SK-N-SH (cell line): ENCODE results near the gene SYNJ2. TPM values are rescaled to one million over a fixed set of nuclear protein-coding genes. Genes with fewer than 3 reads are reported as not detected.

ENCODE experiments used
- CTCF ChIA-PET: fragments of 300-600, 350-600 bp; formaldehyde crosslinking; extraction: SDS; loops from one replicate; lab custom pipeline; 2021; lab: Yijun Ruan, JAX
- POLR2A ChIA-PET: fragments of 350-600 bp; sonication (Branson Sonifier 250); formaldehyde crosslinking; extraction: SDS; loops from one replicate; lab custom pipeline; 2020; ENCODE audit warnings: antibody characterized with exemption, inconsistent platforms; lab: Yijun Ruan, JAX
- DNase-seq: peaks from one replicate; pipeline ENCODE4 v3.0.0; 2012
- H2AFZ ChIP-seq: fragments of 200-600 bp; sonication (generic); 2 replicates; pipeline ENCODE4 v1.8.1; 2016; ENCODE audit warnings: antibody characterized with exemption, mild to moderate bottlenecking, low read depth
- H3F3A ChIP-seq: fragments of 200-600 bp; sonication (generic); replicated peaks from 2 replicates; pipeline ENCODE3; 2016; ENCODE audit warnings: antibody characterized with exemption, mild to moderate bottlenecking; ENCODE audit not compliant: insufficient read depth
- H3K27ac ChIP-seq, 2 experiments: fragments of 200-500 bp in 1 of 2; fragments of 200-600 bp in 1 of 2; sonication (Bioruptor generic) in 1 of 2; sonication (generic), shearing (Covaris generic) in 1 of 2; 2 replicates each; pipeline versions ENCODE4 v1.5.1 to v1.6.1; 2014 to 2016; ENCODE audit warnings: low read depth in 2 of 2, inconsistent platforms in 1 of 2, low read length in 1 of 2, mild to moderate bottlenecking in 1 of 2, mixed read lengths in 1 of 2
- H3K27me3 ChIP-seq: fragments of 200-600 bp; sonication (generic), shearing (Covaris generic); 2 replicates; pipeline ENCODE4 v1.6.1; 2016; ENCODE audit warnings: mixed run types; ENCODE audit not compliant: insufficient read depth
- H3K36me3 ChIP-seq, 2 experiments: fragments of 200-500 bp in 1 of 2; fragments of 200-600 bp in 1 of 2; sonication (Bioruptor generic) in 1 of 2; sonication (generic) in 1 of 2; replicated peaks in 1 of 2; 2 replicates each; pipeline versions ENCODE3 to v1.5.1; 2014 to 2016; ENCODE audit warnings: low read length in 1 of 2, mild to moderate bottlenecking in 1 of 2; ENCODE audit not compliant: insufficient read depth in 2 of 2, control insufficient read depth in 1 of 2
- H3K4me1 ChIP-seq, 2 experiments: fragments of 200-500 bp in 1 of 2; fragments of 200-600 bp in 1 of 2; sonication (Bioruptor generic) in 1 of 2; sonication (generic), shearing (Covaris generic) in 1 of 2; 2 replicates each; pipeline versions ENCODE4 v1.5.1 to v1.6.1; 2014 to 2016; ENCODE audit warnings: low read depth in 1 of 2, low read length in 1 of 2, mixed run types in 1 of 2; ENCODE audit not compliant: insufficient read depth in 2 of 2, control insufficient read depth in 1 of 2
- H3K4me2 ChIP-seq: fragments of 200-600 bp; sonication (generic), shearing (Covaris generic); 2 replicates; pipeline ENCODE4 v1.6.1; 2017; ENCODE audit warnings: mixed run types
- H3K4me3 ChIP-seq, 2 experiments: fragments of 200-500 bp in 1 of 2; fragments of 200-600 bp in 1 of 2; sonication (Bioruptor generic) in 1 of 2; sonication (generic), shearing (Covaris generic) in 1 of 2; 2 replicates each; pipeline versions ENCODE4 v1.5.1 to v1.8.1; 2014 to 2016; ENCODE audit warnings: low read depth in 2 of 2, inconsistent platforms in 1 of 2, low read length in 1 of 2, mild to moderate bottlenecking in 1 of 2, mixed read lengths in 1 of 2, moderate library complexity in 1 of 2
- H3K79me2 ChIP-seq: fragments of 200-600 bp; sonication (generic); 2 replicates; pipeline ENCODE4 v1.8.1; 2017; ENCODE audit warnings: mild to moderate bottlenecking; ENCODE audit not compliant: insufficient read depth
- H3K9ac ChIP-seq: fragments of 200-600 bp; sonication (generic); 2 replicates; pipeline ENCODE4 v1.6.1; 2017; ENCODE audit warnings: mixed run types
- H3K9me2 ChIP-seq: fragments of 200-600 bp; sonication (generic); 2 replicates; pipeline ENCODE4 v1.6.1; 2017; ENCODE audit warnings: mixed run types
- H3K9me3 ChIP-seq: fragments of 200-600 bp; sonication (generic); 2 replicates; pipeline ENCODE4 v1.6.1; 2017; ENCODE audit warnings: mixed run types, mild to moderate bottlenecking, moderate library complexity
- H4K20me1 ChIP-seq: fragments of 200-600 bp; sonication (generic); 2 replicates; pipeline ENCODE4 v1.6.1; 2017; ENCODE audit warnings: mild to moderate bottlenecking, mixed run types; ENCODE audit not compliant: insufficient read depth
- CHD2 ChIP-seq: fragments of 150-350 bp; IDR thresholded peaks from 2 replicates; pipeline ENCODE4 v1.6.1; 2018; ENCODE audit warnings: low read length; ENCODE audit not compliant: partially characterized antibody
- ELF1 ChIP-seq: IDR thresholded peaks from 2 replicates; pipeline ENCODE4 v1.4.0; 2012
- EP300 ChIP-seq, 2 experiments: IDR thresholded peaks; 2 replicates each; pipeline versions ENCODE4 v1.4.0 to v1.6.1; 2012; ENCODE audit warnings: borderline replicate concordance in 1 of 2, low read depth in 1 of 2, low read length in 1 of 2
- FOSL2 ChIP-seq: IDR thresholded peaks from 2 replicates; pipeline ENCODE4 v1.4.0; 2012; ENCODE audit warnings: low read depth, mild to moderate bottlenecking, moderate library complexity, borderline replicate concordance
- FOXJ3 ChIP-seq: sonication (generic); formaldehyde crosslinking; IDR thresholded peaks from 2 replicates; pipeline ENCODE4 v1.5.1; 2020; ENCODE audit warnings: mild to moderate bottlenecking, missing genetic modification reagents
- GABPA ChIP-seq: IDR thresholded peaks from 2 replicates; pipeline ENCODE4 v1.4.0; 2012; ENCODE audit warnings: low read depth, mild to moderate bottlenecking
- GATA2 ChIP-seq: sonication (generic); formaldehyde crosslinking; IDR thresholded peaks from 2 replicates; pipeline ENCODE4 v1.5.0; 2020; ENCODE audit warnings: mild to moderate bottlenecking, missing genetic modification reagents
- JUND ChIP-seq: IDR thresholded peaks from 2 replicates; pipeline ENCODE4 v1.4.0; 2012
- MAX ChIP-seq: IDR thresholded peaks from 2 replicates; pipeline ENCODE4 v1.4.0; 2012; ENCODE audit warnings: low read depth
- NFIC ChIP-seq: IDR thresholded peaks from 2 replicates; pipeline ENCODE4 v1.4.0; 2012; ENCODE audit warnings: borderline replicate concordance
- NRF1 ChIP-seq: IDR thresholded peaks from 2 replicates; pipeline ENCODE4 v1.6.1; 2012; ENCODE audit warnings: low read depth, mild to moderate bottlenecking, low read length
- POLR2AphosphoS5 ChIP-seq: IDR thresholded peaks from 2 replicates; pipeline ENCODE4 v1.6.1; 2012; ENCODE audit warnings: low read depth, low read length
- REST ChIP-seq: IDR thresholded peaks from 2 replicates; pipeline ENCODE4 v1.6.1; 2012; ENCODE audit warnings: mild to moderate bottlenecking, low read depth, low read length, moderate library complexity
- RFX5 ChIP-seq: IDR thresholded peaks from 2 replicates; pipeline ENCODE4 v1.6.1; 2012; ENCODE audit warnings: mild to moderate bottlenecking, improper control_type of control experiment, low read length
- SIN3A ChIP-seq: IDR thresholded peaks from 2 replicates; pipeline ENCODE4 v1.6.1; 2012; ENCODE audit warnings: low read depth, mild to moderate bottlenecking, low read length, moderate library complexity, borderline replicate concordance
- TAF1 ChIP-seq: IDR thresholded peaks from 2 replicates; pipeline ENCODE4 v1.6.1; 2012; ENCODE audit warnings: low read depth, mild to moderate bottlenecking, low read length, moderate library complexity, borderline replicate concordance
- USF1 ChIP-seq: IDR thresholded peaks from 2 replicates; pipeline ENCODE4 v1.4.0; 2012; ENCODE audit warnings: low read depth, borderline replicate concordance
- YY1 ChIP-seq: IDR thresholded peaks from 2 replicates; pipeline ENCODE4 v1.4.0; 2012; ENCODE audit warnings: low read depth, mild to moderate bottlenecking
- ZBTB33 ChIP-seq: IDR thresholded peaks from 2 replicates; pipeline ENCODE4 v1.4.0; 2012; ENCODE audit warnings: low read depth, borderline replicate concordance
- WGBS: methylation state at CpG from one replicate; pipeline ENCODE4 v1.1.6; 2017; ENCODE audit warnings: low lambda C conversion rate; 5-methylcytosine and 5-hydroxymethylcytosine counted together
- polyA plus RNA-seq, 3 experiments: library from polyadenylated mRNA; depleted of rRNA; stranded (reverse); fragments of >200 nt; gene quantifications; 2 replicates each; pipeline ENCODE4 v1.2.3, GENCODE V29; 2012

The SYNJ2 gene
- polyA plus RNA-seq, 1 of the 3 experiments (the other 2 are of a cell fraction) = 40.0 TPM

- peak overlapping the region in 1 of 2 experiments; percentile 38; a peak in 2 of 4 replicates for H3K27ac ChIP-seq
- H3K36me3 ChIP-seq = peaks cover 0 to 18% of the 10 kb centered on the region in 2 experiments
- TF ChIP-seq MAX (no peak), FOXJ3 (no peak), YY1 (no peak), REST (no peak), JUND (no peak), POLR2AphosphoS5 (no peak), GABPA (no peak), USF1 (no peak), GATA2 (CRISPR knock-in tag) (no peak), EP300 (IDR thresholded peaks at IDR 0.05; ENCODE audit: borderline replicate concordance in 1 of 2, low read depth in 1 of 2, low read length in 1 of 2) (no peak), ZBTB33 (no peak), NRF1 (no peak), ELF1 (no peak), RFX5 (no peak), NFIC (no peak), SIN3A (no peak), CHD2 (no peak), TAF1 (no peak), FOSL2 (no peak)
- H3K4me3 ChIP-seq = no peak overlapping the region
- H3K9me3 ChIP-seq = no peaks in the 10 kb centered on the region
- H4K20me1 ChIP-seq = peaks cover 17% of the 10 kb centered on the region
- no peaks in the 10 kb centered on the region for H3K9me2 ChIP-seq
- H3K27me3 ChIP-seq = no peaks in the 10 kb centered on the region
- DNase-seq = no peak
- 98% methylated on average over 8 of the region's 8 CpGs for WGBS
- ChIA-PET CTCF (interaction anchor here (1.0 to 1.6 kb wide), 3 partner anchors 13 to 233 kb away, joined by 3 to 5 read pairs (median 3); no protein-coding TSS in a partner anchor), POLR2A (no interaction called here)
- no peak overlapping the region for H3K9ac ChIP-seq
- H3F3A ChIP-seq = peaks cover 18% of the 10 kb centered on the region
- no peak overlapping the region for H3K4me2 ChIP-seq
- H2AFZ ChIP-seq = no peak overlapping the region
- H3K79me2 ChIP-seq = peaks cover 100% of the 10 kb centered on the region
- H3K4me1 ChIP-seq = peaks cover 27 to 47% of the 10 kb centered on the region in 2 experiments; a peak in 3 of 4 replicates
Measured at GRCh38 chr6:157988700-157989063, 7.0 kb downstream of the SYNJ2 start.
